DOHH2 (cell line): ENCODE data around the gene UGT1A3.

Experiments
- CTCF ChIP-seq: fragments of 200-600 bp; sonication (generic); IDR thresholded peaks from one replicate; pipeline ENCODE4 v1.5.1; 2014; ENCODE audit warnings: antibody characterized with exemption, mild to moderate bottlenecking, low read depth, low read length; ENCODE audit not compliant: poor library complexity, severe bottlenecking
- EZH2phosphoT487 ChIP-seq: fragments of 200-600 bp; sonication (generic); IDR thresholded peaks from 2 replicates; pipeline ENCODE4 v1.6.1; 2017; ENCODE audit warnings: borderline replicate concordance, mild to moderate bottlenecking, antibody characterized with exemption, low read length, moderate library complexity, mixed read lengths

DNA sequence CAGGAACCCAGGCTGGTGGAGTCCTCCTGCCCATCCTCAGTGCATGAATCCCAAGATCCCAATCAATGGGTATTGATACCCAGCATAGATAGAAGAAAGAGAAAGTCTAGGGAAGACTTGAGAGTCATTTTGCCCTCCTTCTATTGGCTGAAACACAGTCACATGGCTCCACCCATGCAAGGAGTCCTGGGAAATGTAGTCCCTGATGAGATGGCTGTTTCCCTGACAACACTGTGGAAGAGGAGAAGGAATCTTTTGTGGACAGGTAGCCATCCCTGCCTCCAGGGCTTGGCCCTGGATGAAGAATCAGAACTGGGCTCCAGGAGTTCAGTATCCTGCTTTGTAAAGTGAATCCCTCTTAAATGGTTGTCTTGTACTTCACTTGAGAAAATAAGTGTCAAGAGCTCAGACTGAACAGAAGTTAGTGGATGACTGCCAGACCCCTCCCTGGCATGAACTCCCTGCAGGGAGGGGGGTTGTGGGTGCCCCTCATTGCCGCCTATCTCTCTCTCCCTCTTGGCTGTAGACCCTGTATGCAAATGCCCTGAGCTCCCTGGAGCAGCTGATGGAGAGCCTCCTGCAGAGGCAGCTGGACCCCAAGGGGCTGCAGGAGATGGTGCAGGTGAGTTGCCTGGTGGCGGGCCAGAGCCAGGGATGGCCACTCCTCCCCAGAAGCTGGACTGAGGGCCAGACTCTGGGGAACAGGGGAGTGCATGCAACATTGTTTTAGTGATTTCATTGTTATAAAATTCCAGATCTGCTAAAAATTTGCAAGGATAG is 85.4 kb downstream of the UGT1A3 start:
- TF ChIP-seq CTCF (no peak), EZH2phosphoT487 (no peak)
